GM19438 (cell line): ENCODE results near the gene ERMARD.

Source experiments
- ATAC-seq: cut with Tn5 transposase; IDR thresholded peaks from one replicate; pipeline ENCODE4 v1.9.1; 2021; ENCODE audit warnings: low read depth; ENCODE audit not compliant: unreplicated experiment

Gene ERMARD

DNA sequence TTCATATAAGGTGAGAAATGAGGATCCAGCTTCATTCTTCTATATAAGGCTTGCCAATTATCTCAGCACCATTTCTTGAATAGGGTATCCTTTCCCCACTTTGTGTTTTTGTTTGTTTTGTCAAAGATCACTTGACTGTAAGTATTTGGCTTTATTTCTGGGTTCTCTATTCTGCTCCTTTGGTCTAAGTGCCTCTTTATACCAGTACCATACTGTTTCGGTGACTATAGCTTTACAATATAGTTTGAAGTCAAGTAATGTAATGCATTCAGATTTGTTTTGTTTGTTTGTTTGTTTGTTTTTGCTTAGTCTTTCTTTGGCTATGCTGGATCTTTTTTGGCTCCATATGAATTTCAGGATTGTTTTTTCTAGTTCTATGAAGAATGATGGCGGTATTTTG is 64.6 kb downstream of the ERMARD start:
- no peak for ATAC-seq

DNA sequence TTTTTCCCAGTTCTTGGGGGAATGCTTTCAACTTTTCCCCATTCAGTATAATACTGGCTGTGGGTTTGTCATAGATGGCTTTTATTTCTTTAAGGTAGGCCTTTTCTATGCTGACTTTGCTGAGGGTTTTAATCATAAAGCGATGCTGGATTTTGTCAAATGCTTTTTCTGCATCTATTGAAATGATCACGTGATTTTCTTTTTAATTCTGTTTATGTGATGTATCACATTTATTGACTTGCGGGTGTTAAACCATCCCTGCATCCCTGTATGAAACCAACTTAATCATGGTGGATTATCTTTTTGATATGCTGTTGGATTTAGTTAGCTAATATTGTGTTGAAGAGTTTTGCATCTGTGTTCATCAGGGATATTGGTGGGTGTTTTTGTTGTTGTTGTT is 65.6 kb downstream of the ERMARD start:
- no peak for ATAC-seq

DNA sequence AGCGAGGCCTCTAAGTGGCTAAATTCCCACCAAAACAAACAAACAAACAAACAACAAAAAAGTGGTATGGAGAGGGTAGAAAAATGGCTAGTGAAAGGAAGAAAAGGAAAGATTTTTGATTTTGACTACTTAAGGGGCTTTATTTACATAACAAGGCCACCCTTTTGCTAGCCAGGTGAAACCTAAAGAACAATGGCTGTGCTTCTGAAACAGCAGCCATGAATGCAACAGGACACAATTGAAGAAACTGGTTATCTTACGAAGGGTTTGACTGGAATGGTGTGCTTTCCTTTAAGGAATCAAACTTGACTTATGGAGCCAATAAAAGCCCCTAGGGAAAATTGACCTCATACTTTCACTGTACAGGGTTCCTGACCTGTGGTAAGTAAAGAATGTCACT is 68.9 kb downstream of the ERMARD start:
- ATAC-seq = no peak

DNA sequence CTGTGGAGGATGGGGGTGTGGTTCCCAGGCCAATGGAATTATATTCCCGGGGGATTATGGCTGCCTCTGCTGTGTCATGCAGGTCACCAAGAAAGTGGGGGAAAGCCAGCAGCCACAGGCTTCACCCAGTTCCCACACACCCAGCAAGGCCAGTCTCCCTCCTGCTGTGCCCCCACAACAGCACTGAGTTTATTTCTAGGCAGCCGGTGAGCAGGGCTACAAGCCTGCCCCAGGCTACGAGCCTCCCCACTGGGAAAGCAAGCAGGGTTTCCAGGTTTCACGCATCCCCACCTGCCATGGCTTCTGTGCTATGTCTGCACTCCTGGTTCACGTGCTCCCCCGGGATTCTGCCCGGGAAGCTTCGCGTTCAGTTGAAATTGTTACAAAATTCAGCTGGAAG is 72.6 kb downstream of the ERMARD start:
- no peak for ATAC-seq

DNA sequence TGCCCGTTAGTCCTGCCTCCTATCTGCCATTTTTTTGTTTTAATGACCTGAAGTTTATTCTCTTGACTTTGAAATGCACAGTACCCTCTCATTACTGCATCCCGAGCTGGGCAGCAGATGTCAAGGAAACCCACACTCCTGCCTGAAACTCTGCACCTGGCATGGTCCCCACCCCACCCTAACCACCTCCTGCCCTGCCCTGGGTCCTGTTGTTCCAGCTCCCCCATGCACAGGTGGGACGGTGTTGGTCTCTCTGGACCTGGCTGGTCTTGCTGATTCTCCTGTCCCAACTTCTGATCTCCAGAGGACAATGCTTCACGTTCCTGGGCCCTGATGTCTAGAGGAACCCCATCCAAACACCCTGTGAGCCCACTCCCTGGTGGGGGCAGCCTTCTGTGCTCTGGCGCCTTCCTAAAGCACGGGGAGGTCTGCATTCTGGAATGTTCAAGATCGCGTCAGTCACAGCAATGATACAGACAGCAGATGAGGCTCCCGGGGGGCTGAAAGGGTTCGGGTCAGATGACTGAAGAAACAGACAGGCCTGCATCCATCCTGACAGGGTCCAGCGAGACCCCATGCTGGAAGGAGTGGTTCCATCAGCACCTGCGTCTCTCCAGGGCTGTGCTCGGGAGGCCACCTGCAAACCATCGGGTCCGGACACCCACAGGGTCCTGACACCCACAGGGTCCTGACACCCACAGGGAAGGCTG is 73.6 kb downstream of the ERMARD start:
- ATAC-seq = no peak

DNA sequence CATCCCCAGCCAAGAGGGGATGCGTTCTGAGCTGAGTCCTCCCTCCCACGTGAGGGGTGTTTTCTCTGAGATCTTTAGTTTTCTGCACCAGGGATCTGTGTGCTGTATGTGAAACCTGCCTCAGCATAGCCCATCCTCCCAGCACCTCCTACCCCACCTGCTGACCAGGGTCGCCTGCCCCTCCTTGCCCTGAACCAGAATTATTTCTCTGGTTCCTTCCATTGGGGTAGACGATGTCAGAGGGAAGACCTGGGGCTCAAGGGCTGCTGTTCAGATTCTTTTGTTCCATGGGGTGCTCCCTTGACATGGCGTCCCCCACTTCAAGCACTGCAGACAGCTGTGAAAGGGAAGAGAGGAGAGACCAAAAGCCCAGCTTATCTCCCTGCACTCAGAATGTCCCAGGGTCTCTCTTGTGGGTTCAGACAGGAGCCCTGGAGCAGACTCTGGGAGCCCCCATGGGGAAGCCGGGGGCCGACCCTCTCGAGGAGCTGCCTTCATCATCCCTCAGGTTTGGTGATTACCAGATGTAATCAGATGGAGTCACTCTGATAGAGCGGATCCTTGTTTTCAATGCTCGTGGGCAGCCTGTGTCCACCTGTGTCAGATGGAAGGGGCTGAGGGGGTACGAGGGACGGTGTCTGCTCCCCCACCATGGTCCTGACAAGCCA is 74.3 kb downstream of the ERMARD start:
- ATAC-seq = no peak

DNA sequence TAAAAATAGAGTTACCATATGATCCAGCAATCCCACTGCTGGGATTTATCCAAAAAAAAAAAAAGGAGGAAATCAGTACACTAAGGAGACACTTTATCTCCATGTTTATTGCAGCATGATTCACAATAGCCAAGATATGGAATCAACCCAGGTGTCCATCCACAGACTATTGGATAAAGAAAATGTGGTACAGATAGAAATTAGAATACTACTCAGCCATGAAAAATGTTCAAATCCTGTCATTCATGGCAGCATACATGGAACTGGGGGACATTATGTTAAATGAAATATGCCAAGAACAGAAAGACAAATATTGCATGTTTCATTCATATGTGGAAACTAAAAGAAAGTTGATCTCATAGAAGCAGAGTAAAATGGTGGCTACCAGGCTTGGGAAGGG is 75.3 kb downstream of the ERMARD start:
- no peak for ATAC-seq

DNA sequence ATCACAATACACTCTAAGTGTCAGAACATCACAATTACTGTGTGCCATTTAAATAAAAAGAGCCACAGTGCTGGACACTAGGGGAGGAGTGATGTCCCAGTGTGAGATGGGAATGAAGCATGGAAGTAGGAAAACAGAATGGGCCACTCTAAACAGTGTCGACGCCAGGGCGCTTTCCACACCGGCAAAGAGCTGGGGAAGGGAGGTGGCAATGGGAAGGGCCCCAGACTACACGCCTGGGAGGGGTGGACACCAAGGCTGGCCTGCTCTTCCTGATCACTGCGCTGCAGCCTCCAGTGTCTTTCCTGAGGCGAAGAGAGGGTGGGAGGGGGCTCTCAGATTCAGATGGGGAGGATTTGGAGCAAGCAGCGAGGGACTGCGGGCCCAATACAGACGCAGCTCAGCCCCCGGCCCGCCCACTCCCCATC is 75.9 kb downstream of the ERMARD start:
- no peak for ATAC-seq

DNA sequence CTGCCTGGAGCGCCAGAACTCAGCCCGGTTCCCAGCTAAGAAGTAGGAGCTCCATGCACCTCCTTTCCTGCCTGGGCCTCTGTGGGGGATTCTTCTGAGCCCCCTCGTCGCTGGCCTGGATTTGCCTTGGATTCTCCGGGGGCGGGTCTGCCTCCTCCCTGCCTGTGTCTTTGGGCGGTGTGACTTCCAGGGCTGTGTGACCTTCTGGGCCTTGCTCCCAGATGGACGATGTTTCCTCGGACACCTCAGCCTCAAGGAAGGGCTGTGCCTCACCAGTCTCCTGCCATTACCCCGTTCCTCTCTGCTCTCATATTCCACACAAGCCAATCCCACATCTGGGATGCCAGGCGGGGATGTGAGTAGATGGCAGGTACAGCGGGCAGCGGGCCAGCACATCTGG is 76.8 kb downstream of the ERMARD start:
- ATAC-seq = no peak

DNA sequence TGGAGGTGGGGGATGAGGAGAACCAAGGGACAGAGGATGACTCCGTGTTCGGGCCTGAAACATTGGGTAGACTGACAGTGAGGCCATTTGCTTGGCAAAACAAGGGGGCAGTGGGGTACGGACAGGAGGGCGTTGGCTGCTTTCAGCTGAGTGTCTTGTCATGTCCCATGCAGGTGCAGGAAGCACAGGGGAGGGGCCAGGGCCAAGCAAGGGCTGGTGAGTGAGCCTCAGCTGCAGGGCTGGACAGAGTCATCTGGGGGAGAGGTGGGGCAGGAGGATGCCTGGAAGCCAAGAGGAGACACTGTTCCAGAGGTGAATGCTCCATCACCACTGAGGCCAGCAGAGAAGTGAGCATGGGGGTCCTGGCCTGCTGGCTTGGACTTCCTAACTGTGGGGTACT is 78.4 kb downstream of the ERMARD start:
- ATAC-seq = no peak

DNA sequence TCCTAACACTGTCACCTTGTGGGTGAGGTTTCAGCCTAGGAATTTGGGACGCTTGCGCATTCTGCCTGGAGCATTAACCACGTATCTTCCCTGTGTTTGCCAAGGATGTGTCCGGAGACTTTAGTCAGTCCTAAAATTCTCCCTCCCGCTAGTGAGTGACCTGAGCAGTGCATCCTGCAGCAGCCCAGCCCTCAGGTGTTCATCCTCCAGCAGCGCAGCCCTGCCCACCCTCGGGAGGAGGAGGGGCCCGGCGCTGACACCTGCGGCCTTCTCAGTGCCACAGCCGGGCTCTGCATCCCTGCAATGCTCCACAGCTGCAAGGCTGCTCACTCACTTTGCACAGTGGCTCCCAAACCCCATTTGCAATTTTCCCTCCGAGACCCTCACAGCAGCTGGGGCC is 79.5 kb downstream of the ERMARD start:
- no peak for ATAC-seq
